HCT116 (cell line): ENCODE measurements around the gene MOB2. TPM values are rescaled to one million over a fixed set of nuclear protein-coding genes. Genes with fewer than 3 reads are reported as not detected.

ENCODE experiments used
- ATAC-seq: fragments of 200-7000 bp; cut with Tn5 transposase; 2 replicates; pipeline ENCODE4 v1.9.1; 2020; ENCODE audit warnings: mild to moderate bottlenecking, moderate library complexity
- BruUV-seq: library from RNA; stranded (reverse); fragments of 400-500 nt; replicated peaks from 2 replicates; lab custom pipeline; 2021; lab: Mats Ljungman, UMichigan
- CTCF ChIA-PET: fragments of 300-600 bp; sonication (Branson Sonifier 250); formaldehyde crosslinking; loops from one replicate; lab custom pipeline; 2021; ENCODE audit warnings: antibody characterized with exemption; lab: Charles Lee
- POLR2A ChIA-PET: fragments of 300-600, 350-600 bp; sonication (Branson Sonifier 250); formaldehyde crosslinking; loops from one replicate; lab custom pipeline; 2021; ENCODE audit warnings: antibody characterized with exemption; lab: Charles Lee
- RAD21 ChIA-PET, 2 experiments: fragments of 300-600 bp; sonication (Branson Sonifier 250); formaldehyde crosslinking; loops; one replicate each; lab custom pipeline; 2023; ENCODE audit warnings: low total read pairs in 2 of 2; ENCODE audit not compliant: uncharacterized antibody in 2 of 2, unreplicated experiment in 2 of 2, low non-redundant PET in 1 of 2; lab: Charles Lee
- DNase-seq: peaks from one replicate; pipeline ENCODE4 v3.0.0-alpha.2; 2010; ENCODE audit warnings: low read depth, low spot score
- H2AFZ ChIP-seq: fragments of 200-600 bp; shearing (Covaris generic), sonication (generic); 2 replicates; pipeline ENCODE4 v1.6.1; 2017; ENCODE audit warnings: low read depth, mixed run types, mixed read lengths, antibody characterized with exemption, low read length; ENCODE audit not compliant: poor library complexity, severe bottlenecking
- H3K27ac ChIP-seq: 2 replicates; pipeline ENCODE4 v1.5.1; 2012; ENCODE audit warnings: low read depth, low read length
- H3K27me3 ChIP-seq: fragments of 200-600 bp; sonication (generic); 2 replicates; pipeline ENCODE4 v1.6.1; 2016; ENCODE audit warnings: mixed run types, low read length, mixed read lengths; ENCODE audit not compliant: insufficient read depth
- H3K36me3 ChIP-seq, 2 experiments: fragments of 200-500 bp in 1 of 2; fragments of 200-600 bp in 1 of 2; sonication (Bioruptor generic) in 1 of 2; sonication (generic) in 1 of 2; 2 replicates each; pipeline versions ENCODE4 v1.5.1 to v1.6.1; 2014 to 2016; ENCODE audit warnings: low read length in 2 of 2, inconsistent platforms in 1 of 2, mixed read lengths in 1 of 2, mixed run types in 1 of 2; ENCODE audit not compliant: insufficient read depth in 2 of 2, control insufficient read depth in 1 of 2
- H3K4me1 ChIP-seq, 2 experiments: fragments of 200-600 bp in 1 of 2; sonication (generic) in 1 of 2; 2 replicates each; pipeline versions ENCODE4 v1.5.1 to v1.6.1; 2012 to 2017; ENCODE audit warnings: low read length in 2 of 2, inconsistent platforms in 1 of 2, mild to moderate bottlenecking in 1 of 2, mixed read lengths in 1 of 2, mixed run types in 1 of 2, moderate library complexity in 1 of 2; ENCODE audit not compliant: insufficient read depth in 2 of 2, control insufficient read depth in 1 of 2
- H3K4me2 ChIP-seq: fragments of 200-600 bp; sonication (generic); 2 replicates; pipeline ENCODE4 v1.6.1; 2017; ENCODE audit warnings: mixed run types, low read length, mixed read lengths
- H3K4me3 ChIP-seq, 2 experiments: fragments of 200-600 bp in 1 of 2; sonication (generic) in 1 of 2; replicated peaks in 1 of 2; 2 replicates each; pipeline ENCODE4 v1.5.1; 2011 to 2016; ENCODE audit warnings: low read length in 2 of 2, control low read depth in 1 of 2, low read depth in 1 of 2, mild to moderate bottlenecking in 1 of 2, mixed read lengths in 1 of 2, mixed run types in 1 of 2
- H3K79me2 ChIP-seq: fragments of 200-600 bp; sonication (generic); 2 replicates; pipeline ENCODE4 v1.6.1; 2017; ENCODE audit warnings: mild to moderate bottlenecking, mixed run types, low read length, moderate library complexity, mixed read lengths; ENCODE audit not compliant: insufficient read depth
- H3K9ac ChIP-seq: fragments of 200-600 bp; sonication (generic); 2 replicates; pipeline ENCODE4 v1.6.1; 2016; ENCODE audit warnings: low read length, mixed read lengths
- H3K9me2 ChIP-seq: fragments of 200-600 bp; sonication (generic), shearing (Covaris generic); 2 replicates; pipeline ENCODE4 v1.6.1; 2017; ENCODE audit warnings: mixed run types, mild to moderate bottlenecking, moderate library complexity; ENCODE audit not compliant: insufficient read depth
- H3K9me3 ChIP-seq, 2 experiments: fragments of 200-500 bp in 1 of 2; fragments of 200-600 bp in 1 of 2; sonication (Bioruptor generic) in 1 of 2; sonication (generic) in 1 of 2; 2 replicates each; pipeline ENCODE4 v1.6.1; 2014 to 2017; ENCODE audit warnings: low read length in 2 of 2, mixed read lengths in 2 of 2, inconsistent platforms in 1 of 2, low read depth in 1 of 2, mild to moderate bottlenecking in 1 of 2, mixed run types in 1 of 2, moderate library complexity in 1 of 2; ENCODE audit not compliant: control insufficient read depth in 1 of 2, insufficient read depth in 1 of 2
- H4K20me1 ChIP-seq: fragments of 200-600 bp; sonication (generic), shearing (Covaris generic); 2 replicates; pipeline ENCODE4 v1.6.1; 2017; ENCODE audit warnings: mixed run types, mild to moderate bottlenecking, moderate library complexity; ENCODE audit not compliant: insufficient read depth
- EGR1 ChIP-seq: IDR thresholded peaks from 2 replicates; pipeline ENCODE4 v1.6.1; 2012; ENCODE audit warnings: low read depth
- ELF1 ChIP-seq: IDR thresholded peaks from 2 replicates; pipeline ENCODE4 v1.6.1; 2012; ENCODE audit warnings: low read depth, borderline replicate concordance
- EZH2 ChIP-seq: fragments of 200-600 bp; sonication (generic); IDR thresholded peaks from 2 replicates; pipeline ENCODE4 v1.6.1; 2017; ENCODE audit warnings: antibody characterized with exemption, mixed run types
- EZH2phosphoT487 ChIP-seq: fragments of 200-600 bp; IDR thresholded peaks from 2 replicates; pipeline ENCODE4 v1.6.1; 2018; ENCODE audit warnings: antibody characterized with exemption, borderline replicate concordance
- FOSL1 ChIP-seq: IDR thresholded peaks from 2 replicates; pipeline ENCODE4 v1.6.1; 2012; ENCODE audit warnings: low read depth
- JUND ChIP-seq: IDR thresholded peaks from 2 replicates; pipeline ENCODE4 v1.6.1; 2012
- POLR2A ChIP-seq: IDR thresholded peaks from 2 replicates; pipeline ENCODE4 v1.7.0; 2011; ENCODE audit warnings: borderline replicate concordance; ENCODE audit not compliant: insufficient read depth, insufficient read length; ENCODE audit errors: extremely low read depth
- POLR2AphosphoS5 ChIP-seq: IDR thresholded peaks from 2 replicates; pipeline ENCODE4 v1.6.1; 2011; ENCODE audit warnings: mild to moderate bottlenecking, low read depth, low read length, moderate library complexity
- RAD21 ChIP-seq: IDR thresholded peaks from 2 replicates; pipeline ENCODE4 v1.6.1; 2012; ENCODE audit warnings: low read depth, mild to moderate bottlenecking
- SIN3A ChIP-seq: IDR thresholded peaks from 2 replicates; pipeline ENCODE4 v1.6.1; 2012; ENCODE audit warnings: low read depth
- TCF7L2 ChIP-seq: IDR thresholded peaks from 2 replicates; pipeline ENCODE4 v1.7.0; 2011; ENCODE audit warnings: borderline replicate concordance, inconsistent platforms; ENCODE audit not compliant: insufficient read depth, insufficient read length; ENCODE audit errors: extremely low read depth
- YY1 ChIP-seq: IDR thresholded peaks from 2 replicates; pipeline ENCODE4 v1.6.1; 2011; ENCODE audit warnings: low read length, low read depth, moderate library complexity, mild to moderate bottlenecking; ENCODE audit not compliant: insufficient replicate concordance; ENCODE audit errors: extremely low read depth
- ZFX ChIP-seq: fragments of 450-650 bp; IDR thresholded peaks from 2 replicates; pipeline ENCODE4 v1.6.1; 2017
- intact Hi-C: fragments of 100-400 bp; cut with micrococcal nuclease; formaldehyde crosslinking; loops from 2 replicates; pipeline ENCODE4 v1.10.0; 2022
- total RNA-seq: library from RNA; stranded (reverse); gene quantifications from one replicate; pipeline ENCODE4 v1.2.1, GENCODE V29; 2021; ENCODE audit not compliant: unreplicated experiment
- TF ChIP-seq, protein P1 (sequence below): IDR thresholded peaks from 2 replicates; pipeline ENCODE4 v1.6.1; 2012
- TF ChIP-seq, protein P2 (sequence below), 3 experiments: fragments of 200-600 bp in 1 of 3; sonication (generic) in 1 of 3; IDR thresholded peaks in 2 of 3; conservative IDR thresholded peaks in 1 of 3; 2 replicates each; pipeline ENCODE4 v1.5.1; 2012 to 2017; ENCODE audit warnings: low read depth in 2 of 3, low read length in 2 of 3, antibody characterized with exemption in 1 of 3, borderline replicate concordance in 1 of 3, control low read depth in 1 of 3, mild to moderate bottlenecking in 1 of 3, mixed read lengths in 1 of 3, mixed run types in 1 of 3, moderate library complexity in 1 of 3; ENCODE audit not compliant: insufficient read depth in 1 of 3
- TF ChIP-seq, protein P3 (sequence below): IDR thresholded peaks from 2 replicates; pipeline ENCODE4 v1.6.1; 2011; ENCODE audit warnings: mild to moderate bottlenecking, low read length, moderate library complexity; ENCODE audit not compliant: insufficient replicate concordance; ENCODE audit errors: extremely low read depth
- TF ChIP-seq, protein P4 (sequence below): IDR thresholded peaks from 2 replicates; pipeline ENCODE4 v1.6.1; 2012; ENCODE audit warnings: low read depth

The MOB2 gene
- total RNA-seq, 1 experiment from 2014 or later, result 25.7 TPM

DNA sequence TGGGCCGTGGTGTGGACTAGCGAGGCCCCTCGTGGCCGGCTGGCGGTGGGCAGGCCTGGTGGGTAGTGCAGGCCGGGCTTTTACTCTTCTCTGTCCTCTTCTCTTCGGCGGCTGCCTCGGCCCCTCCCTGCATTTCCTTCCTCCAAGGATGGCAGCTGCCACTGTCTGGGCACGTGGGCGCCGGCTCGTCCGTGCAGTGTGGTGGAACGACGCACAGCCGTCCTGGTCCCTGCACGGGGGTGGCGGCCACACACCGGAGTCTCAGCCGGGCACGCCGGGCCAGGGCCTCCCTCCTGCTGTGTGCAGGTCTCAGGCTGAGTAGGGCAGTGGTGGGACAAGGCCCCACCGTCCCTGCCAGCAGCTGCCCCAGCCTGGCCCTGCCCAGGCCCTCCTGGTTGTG is 37.7 kb downstream of the MOB2 start:
- no peaks in the 10 kb centered on the region for H3K9me2 ChIP-seq
- no peak overlapping the region for H3K4me3 ChIP-seq
- H3K79me2 ChIP-seq, result no peaks in the 10 kb centered on the region
- POLR2A ChIA-PET, result no interaction called here
- H3K27ac ChIP-seq, result no peak overlapping the region
- H3K9me3 ChIP-seq, result no peaks in the 10 kb centered on the region
- no peak overlapping the region for H3K4me2 ChIP-seq
- no peak for DNase-seq
- CTCF ChIA-PET, result no interaction called here
- H3K27me3 ChIP-seq, result no peaks in the 10 kb centered on the region
- TF ChIP-seq ZFX, result no peak
- no peak for TF ChIP-seq SIN3A
- TF ChIP-seq ELF1, result no peak
- no peak for TF ChIP-seq YY1
- no peak for TF ChIP-seq POLR2A
- TF ChIP-seq, protein P1, sequence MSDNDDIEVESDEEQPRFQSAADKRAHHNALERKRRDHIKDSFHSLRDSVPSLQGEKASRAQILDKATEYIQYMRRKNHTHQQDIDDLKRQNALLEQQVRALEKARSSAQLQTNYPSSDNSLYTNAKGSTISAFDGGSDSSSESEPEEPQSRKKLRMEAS, result no peak
- TF ChIP-seq, protein P2, sequence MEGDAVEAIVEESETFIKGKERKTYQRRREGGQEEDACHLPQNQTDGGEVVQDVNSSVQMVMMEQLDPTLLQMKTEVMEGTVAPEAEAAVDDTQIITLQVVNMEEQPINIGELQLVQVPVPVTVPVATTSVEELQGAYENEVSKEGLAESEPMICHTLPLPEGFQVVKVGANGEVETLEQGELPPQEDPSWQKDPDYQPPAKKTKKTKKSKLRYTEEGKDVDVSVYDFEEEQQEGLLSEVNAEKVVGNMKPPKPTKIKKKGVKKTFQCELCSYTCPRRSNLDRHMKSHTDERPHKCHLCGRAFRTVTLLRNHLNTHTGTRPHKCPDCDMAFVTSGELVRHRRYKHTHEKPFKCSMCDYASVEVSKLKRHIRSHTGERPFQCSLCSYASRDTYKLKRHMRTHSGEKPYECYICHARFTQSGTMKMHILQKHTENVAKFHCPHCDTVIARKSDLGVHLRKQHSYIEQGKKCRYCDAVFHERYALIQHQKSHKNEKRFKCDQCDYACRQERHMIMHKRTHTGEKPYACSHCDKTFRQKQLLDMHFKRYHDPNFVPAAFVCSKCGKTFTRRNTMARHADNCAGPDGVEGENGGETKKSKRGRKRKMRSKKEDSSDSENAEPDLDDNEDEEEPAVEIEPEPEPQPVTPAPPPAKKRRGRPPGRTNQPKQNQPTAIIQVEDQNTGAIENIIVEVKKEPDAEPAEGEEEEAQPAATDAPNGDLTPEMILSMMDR (IDR thresholded peaks at IDR 0.05 in 2 of 3, conservative IDR thresholded peaks at IDR 0.05 in 1 of 3; ENCODE audit: borderline replicate concordance in 1 of 3, insufficient read depth in 1 of 3, low read depth in 2 of 3, low read length in 2 of 3), result no peak
- no peak for TF ChIP-seq RAD21
- TF ChIP-seq POLR2AphosphoS5, result no peak
- TF ChIP-seq, protein P3, sequence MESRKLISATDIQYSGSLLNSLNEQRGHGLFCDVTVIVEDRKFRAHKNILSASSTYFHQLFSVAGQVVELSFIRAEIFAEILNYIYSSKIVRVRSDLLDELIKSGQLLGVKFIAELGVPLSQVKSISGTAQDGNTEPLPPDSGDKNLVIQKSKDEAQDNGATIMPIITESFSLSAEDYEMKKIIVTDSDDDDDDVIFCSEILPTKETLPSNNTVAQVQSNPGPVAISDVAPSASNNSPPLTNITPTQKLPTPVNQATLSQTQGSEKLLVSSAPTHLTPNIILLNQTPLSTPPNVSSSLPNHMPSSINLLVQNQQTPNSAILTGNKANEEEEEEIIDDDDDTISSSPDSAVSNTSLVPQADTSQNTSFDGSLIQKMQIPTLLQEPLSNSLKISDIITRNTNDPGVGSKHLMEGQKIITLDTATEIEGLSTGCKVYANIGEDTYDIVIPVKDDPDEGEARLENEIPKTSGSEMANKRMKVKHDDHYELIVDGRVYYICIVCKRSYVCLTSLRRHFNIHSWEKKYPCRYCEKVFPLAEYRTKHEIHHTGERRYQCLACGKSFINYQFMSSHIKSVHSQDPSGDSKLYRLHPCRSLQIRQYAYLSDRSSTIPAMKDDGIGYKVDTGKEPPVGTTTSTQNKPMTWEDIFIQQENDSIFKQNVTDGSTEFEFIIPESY, result no peak
- TF ChIP-seq EZH2phosphoT487, result no peak
- no peak for TF ChIP-seq EGR1
- TF ChIP-seq JUND, result no peak
- no peak for TF ChIP-seq EZH2
- TF ChIP-seq FOSL1, result no peak
- TF ChIP-seq TCF7L2, result no peak
- TF ChIP-seq, protein P4, sequence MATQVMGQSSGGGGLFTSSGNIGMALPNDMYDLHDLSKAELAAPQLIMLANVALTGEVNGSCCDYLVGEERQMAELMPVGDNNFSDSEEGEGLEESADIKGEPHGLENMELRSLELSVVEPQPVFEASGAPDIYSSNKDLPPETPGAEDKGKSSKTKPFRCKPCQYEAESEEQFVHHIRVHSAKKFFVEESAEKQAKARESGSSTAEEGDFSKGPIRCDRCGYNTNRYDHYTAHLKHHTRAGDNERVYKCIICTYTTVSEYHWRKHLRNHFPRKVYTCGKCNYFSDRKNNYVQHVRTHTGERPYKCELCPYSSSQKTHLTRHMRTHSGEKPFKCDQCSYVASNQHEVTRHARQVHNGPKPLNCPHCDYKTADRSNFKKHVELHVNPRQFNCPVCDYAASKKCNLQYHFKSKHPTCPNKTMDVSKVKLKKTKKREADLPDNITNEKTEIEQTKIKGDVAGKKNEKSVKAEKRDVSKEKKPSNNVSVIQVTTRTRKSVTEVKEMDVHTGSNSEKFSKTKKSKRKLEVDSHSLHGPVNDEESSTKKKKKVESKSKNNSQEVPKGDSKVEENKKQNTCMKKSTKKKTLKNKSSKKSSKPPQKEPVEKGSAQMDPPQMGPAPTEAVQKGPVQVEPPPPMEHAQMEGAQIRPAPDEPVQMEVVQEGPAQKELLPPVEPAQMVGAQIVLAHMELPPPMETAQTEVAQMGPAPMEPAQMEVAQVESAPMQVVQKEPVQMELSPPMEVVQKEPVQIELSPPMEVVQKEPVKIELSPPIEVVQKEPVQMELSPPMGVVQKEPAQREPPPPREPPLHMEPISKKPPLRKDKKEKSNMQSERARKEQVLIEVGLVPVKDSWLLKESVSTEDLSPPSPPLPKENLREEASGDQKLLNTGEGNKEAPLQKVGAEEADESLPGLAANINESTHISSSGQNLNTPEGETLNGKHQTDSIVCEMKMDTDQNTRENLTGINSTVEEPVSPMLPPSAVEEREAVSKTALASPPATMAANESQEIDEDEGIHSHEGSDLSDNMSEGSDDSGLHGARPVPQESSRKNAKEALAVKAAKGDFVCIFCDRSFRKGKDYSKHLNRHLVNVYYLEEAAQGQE, result no peak
- TF ChIP-seq, all 23 proteins: peak for 0
- Histone ChIP-seq H4K20me1 (no peaks in the 10 kb centered on the region), H3K9ac (no peak overlapping the region), H2AFZ (no peak overlapping the region), H3K4me1 (no peaks in the 10 kb centered on the region), H3K36me3 (no peaks in the 10 kb centered on the region)
- RAD21 ChIA-PET, result no interaction called here
- intact Hi-C loops, result no loop called here
- no peak for ATAC-seq
- no TSS peak for BruUV-seq
